NCI-H146 treated with DMSO at 0.1 percent for 48 hours (cell line): Measurements from ENCODE around the gene PIN1.

Experiments used
- DNase-seq: peaks from one replicate; lab custom pipeline; 2025; ENCODE audit not compliant: unreplicated experiment; lab: John Stamatoyannopoulos, UW

PIN1 gene

DNA sequence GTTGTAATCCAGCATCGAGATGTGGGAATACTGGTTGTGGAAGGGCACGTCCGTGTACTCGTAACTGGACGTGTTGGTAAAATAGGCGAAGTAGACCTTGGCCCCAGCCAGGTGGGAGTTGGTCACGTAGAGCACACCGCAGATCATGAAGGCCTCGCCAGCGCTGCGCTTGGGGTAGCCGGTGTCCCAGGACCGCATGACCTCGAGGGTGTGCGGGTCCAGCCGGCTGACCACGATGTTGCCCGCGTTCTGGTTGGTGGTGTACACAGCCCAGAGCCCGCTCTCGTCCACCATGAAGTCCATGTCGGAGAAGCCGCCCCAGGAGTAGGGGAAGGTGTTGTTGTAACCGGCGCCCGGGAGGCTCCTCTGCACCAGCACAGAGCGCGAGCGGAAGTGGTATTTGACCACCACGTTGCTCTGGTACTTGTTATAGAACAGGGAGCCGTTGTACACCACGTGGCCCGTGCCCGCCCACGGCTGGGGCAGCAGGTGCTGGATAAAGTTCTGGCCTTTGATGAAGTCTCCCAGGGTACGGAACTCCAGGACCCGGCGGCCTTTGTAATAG, 19.2 kb downstream of the PIN1 start:
- no peak for DNase-seq

DNA sequence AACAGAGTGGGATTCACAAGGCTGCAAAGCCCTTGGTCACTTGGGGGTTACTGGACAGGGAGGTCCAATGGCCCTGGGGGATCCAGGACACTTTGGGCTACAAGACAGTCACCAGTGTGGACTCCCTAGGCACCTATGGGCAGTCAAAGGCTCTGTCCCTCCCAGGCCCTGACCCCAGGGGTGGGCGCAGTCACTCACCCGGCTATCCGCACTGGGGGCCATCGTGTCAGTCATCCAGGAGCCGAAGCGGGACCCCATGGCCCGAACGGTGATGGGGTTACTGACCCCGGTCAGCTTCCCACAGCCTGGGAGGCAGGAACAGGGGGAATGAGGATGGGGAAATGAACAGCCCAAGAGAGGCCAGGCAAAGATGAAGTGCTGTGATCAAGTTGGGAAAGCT, 21.5 kb downstream of the PIN1 start:
- no peak for DNase-seq

DNA sequence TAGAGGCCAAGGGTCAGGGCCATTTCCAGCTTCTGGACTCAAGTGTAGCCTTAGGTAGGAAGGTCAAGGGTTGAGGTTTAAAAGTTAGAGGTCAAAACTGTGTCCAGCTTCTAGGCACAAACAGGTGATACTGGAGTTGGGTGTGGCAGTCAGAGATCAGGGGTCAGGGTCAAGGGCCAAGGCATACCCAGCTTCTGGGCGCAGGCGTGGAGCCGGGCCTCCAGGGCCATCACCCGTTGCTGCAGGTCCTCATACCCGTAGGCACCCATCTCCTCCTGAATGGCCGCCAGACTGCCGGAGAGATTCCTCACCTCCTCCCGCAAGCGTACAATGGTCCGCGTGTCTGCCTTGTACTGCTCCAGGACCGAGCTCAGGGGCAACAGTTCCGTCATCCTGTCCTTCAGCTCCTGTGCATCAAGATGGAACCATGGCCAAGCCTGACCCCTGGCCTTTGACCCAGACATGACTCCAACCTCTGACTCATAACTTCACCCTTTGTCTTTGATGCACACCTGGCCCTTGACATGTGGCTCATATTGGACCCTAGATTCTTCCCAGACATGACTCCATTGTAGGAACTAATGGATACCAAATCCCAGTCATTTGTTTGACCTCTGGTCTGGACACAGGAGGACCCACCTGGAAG, 22.1 kb downstream of the PIN1 start:
- DNase-seq = no peak

GRCh38 chr19:9857920-9858746, 23.0 kb downstream of the PIN1 start:
- no peak for DNase-seq

DNA sequence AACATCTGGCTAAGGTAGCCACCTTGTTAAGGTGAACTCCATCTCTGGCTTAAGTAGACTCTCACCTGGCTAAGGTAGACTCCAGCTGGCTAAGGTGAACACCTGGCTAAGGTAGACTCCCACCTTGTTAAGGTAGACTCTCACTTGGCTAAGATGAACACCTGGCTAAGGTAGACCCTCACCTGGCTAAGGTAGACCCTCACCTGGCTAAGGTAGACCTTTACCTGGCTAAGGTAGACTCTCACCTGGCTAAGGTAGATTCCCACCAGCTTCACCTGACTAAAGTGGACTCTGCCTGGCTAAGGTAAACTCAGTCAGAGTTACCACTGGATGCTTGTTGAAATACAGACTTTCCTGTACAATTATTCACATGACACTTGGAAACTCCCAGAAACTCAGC, 23.6 kb downstream of the PIN1 start:
- no peak for DNase-seq

DNA sequence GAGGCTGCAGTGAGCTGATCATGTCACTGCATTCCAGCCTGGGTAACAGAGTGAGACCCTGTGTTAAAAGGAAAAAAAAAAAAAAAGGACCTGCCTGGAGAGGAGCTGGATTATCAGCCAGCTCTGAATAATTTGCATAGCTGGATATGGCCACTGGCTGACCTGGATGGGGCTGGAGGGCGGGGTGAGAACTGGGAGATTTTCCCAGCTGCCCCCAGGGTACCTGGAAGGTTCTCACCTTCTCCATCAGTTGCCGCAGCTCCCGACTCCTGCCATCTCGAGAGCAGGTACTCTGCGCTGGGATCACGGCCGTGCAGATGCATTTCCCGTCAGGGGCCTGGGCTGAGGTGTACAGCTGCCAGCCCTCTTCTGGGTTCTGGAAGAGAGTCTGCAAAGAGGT, 25.3 kb downstream of the PIN1 start:
- no peak for DNase-seq

DNA sequence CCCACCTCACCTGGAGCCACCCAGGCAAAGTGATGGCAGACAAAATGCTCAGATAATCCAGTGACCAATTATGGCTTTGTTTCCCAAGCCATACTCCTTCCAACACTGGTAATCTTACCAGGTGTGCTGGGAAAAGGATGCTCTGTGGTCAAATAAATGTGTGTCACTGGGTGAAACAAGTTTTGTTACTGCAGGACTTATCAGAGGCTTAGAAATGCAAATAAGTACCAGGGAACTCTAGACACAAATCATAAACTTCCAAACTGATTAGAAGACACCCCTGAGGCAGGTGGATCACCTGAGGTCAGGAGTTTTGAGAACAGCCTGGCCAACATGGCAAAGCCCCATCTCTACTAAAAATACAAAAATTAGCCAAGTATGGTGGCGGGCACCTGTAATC, 26.4 kb downstream of the PIN1 start:
- DNase-seq = no peak

DNA sequence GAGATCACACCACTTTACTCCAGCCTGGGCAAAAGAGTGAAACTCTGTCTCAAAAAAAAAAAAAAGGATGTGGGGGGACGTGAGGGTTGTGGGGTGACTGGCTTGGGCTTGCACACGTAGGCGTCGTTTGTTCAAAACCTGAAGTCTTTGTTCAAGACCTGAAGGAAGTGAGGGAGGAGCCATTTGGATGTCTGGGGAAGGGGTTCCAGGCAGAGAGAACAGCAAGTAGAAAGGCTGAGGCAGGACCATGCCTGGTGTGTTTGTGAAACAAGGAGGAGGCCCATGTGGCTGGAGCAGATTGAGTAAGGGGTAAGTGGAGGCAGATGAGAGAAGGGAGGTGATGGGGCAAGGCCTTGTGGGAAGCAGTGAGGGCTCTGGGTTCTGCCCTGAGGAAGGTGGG, 27.8 kb downstream of the PIN1 start:
- DNase-seq = no peak

- no peak for DNase-seq
Measured at GRCh38 chr19:9863759-9864158, 28.6 kb downstream of the PIN1 start.

- DNase-seq = no peak
Measured at GRCh38 chr19:9865732-9866501, 30.8 kb downstream of the PIN1 start.

GRCh38 chr19:9868983-9869617, 34.0 kb downstream of the PIN1 start:
- no peak for DNase-seq

DNA sequence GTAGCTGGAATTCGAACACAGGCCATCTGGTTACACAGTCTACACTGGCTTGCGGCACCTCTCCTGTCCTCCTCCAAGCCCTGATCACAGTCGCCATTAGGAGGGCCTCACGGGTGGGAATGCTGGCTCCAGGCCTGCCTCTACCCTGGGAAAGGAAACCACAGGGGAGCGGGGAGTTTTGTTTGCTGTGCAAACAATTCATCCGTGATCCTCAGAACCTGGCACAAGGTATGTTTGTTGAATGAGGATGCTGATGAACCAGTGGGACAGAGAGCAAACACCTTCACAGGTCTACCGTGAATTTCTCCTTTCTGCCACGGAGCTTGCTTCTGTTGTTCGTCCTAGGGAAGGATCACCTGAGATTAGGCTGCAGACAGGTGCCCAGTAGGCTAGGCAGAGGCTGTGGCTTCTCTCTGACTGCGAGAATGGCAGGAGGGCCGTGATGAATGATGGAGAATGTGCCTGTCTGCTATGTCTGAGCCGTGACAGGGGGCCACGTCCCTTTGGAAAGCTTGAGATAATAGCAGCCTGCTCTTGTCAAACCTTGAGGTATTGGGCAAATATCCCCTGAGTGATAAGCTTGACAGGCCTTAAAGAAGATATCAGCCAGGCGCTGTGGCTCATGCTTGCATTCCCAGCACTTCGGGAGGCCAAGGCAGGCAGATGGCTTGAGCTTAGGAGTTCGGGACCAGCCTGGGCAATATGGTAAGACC, 36.7 kb downstream of the PIN1 start:
- peak; percentile 82 for DNase-seq

GRCh38 chr19:9872618-9873242, 37.6 kb downstream of the PIN1 start:
- no peak for DNase-seq

DNA sequence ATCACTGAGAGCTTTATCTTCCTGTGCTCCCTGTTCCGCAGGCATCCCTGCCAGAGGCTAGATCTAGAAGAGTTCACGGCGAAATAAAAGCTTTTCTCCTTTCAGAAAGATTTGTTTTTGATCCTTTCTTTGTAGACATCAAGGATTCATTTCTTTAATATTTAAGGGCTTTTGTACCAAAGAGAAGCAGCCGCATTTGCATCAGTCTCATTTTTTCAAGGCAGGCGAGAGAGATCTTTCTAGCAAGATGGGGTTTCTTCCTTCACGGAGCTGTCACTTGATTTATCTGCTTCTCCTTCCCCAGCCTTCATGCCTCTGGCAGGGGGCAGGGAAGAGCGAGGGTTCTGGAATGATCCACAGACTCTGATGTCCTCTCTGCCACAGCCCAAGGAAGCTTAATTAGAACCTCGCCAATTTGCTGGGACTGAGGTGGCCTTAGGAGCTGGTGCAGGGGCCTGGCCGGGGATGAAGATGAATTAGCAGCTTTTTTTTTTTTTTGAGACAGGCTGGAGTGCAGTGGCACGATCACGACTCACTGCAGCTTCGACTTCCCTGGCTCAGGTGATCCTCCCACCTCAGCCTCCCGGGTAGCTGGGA, 40.0 kb downstream of the PIN1 start:
- DNase-seq = no peak

- DNase-seq = no peak
Measured at GRCh38 chr19:9875796-9876195, 40.7 kb downstream of the PIN1 start.

DNA sequence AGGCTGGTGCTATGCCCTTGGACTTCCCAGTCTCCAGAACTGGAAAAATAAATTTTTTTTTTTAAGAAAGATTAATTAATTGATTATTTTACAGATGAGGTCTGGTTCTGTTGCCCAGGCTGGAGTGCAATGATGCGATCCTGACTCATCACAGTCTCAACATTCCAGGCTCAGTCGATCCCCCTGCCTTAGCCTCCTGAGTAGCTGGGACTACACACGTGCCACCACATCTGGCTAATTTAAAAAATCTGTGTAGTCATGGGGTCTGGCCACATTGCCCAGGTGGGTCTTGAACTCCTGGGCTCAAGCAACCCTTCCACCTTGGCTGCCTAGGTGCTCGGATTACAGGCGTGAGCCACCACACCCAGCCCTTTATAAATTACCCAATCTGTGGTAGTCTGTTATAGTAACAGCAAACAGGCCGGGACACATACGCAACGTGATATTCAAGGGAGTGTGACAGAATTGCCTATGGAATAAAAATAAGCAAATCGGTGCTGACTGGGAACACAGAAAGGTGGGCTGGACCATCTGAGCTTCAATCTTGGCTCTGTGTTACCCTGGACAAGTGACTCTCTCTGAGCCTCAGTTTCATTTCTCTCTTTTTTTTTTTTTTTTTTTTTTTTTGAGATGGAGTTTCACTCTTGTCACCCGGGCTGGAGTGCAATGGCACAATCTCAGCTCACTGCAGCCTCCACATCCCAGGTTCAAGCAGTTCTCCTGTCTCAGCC, 42.8 kb downstream of the PIN1 start:
- DNase-seq = no peak

DNA sequence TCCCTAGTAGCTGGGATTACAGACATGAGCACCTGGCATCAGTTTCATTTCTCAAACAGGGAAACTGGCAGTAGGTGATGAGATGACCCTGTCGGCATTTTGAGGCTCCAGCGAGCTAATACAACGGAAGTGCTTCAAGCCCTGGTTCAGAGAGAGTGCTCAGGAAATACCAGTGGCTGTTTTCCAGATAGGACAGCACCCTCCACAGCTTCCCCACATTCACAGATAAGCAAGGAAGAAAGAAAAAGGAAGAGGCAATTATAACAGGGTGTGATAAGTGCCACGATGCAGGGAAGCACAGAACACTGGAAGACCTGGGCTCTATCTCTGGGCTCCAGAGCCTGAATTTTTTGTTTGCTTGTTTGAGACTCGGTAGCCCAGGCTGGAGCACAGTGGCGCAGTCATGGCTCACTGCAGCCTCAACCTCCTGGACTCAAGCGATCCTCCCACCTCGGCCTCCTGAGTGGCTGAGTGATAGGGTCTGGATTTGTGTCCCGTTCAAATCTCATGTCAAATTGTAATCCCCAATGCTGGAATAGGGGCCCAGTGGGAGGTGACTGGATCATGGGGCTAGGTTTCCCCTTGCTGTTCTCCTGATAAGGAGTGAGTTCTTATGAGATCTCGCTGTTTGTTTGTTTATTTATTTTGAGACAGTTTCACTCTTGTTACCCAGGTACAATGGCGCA, 43.5 kb downstream of the PIN1 start:
- no peak for DNase-seq

- DNase-seq = no peak
Measured at GRCh38 chr19:9881720-9882119, 46.6 kb downstream of the PIN1 start.
